ENCODE results near the gene EXOC1. TPM values are rescaled to one million over a fixed set of nuclear protein-coding genes. Genes with fewer than 3 reads are reported as not detected.
"Not testable (repeated sequence)": the region's sequence is repeated elsewhere in the genome, so short reads cannot be mapped to it uniquely, and the experiment has no call there.

EXOC1 gene
- total RNA-seq, 4 donors from 2014 or later, result 14.8 to 22.3 (median 20.3) TPM

GRCh38 chr4:55837903-55838302, 15.5 kb upstream of the EXOC1 start:
- no peak for ATAC-seq
- no peak for DNase-seq
- Histone ChIP-seq H3K9me3 (no peaks in the 10 kb centered on the region), H3K36me3 (no peaks in the 10 kb centered on the region), H3K4me1 (no peaks in the 10 kb centered on the region), H3K27ac (no peak overlapping the region), H3K4me3 (no peak overlapping the region), H3K27me3 (peaks cover 0 to 11% (median 0%) of the 10 kb centered on the region in 3 donors)
- intact Hi-C loops (cut with DNase I; ENCODE audit: low total_unique reads) (no loop called here), in situ Hi-C loops (cut with MboI; ENCODE audit: low sequenced_read_pairs in 4 of 4) (no loop called here)
- TF ChIP-seq POLR2A (IDR thresholded peaks at IDR 0.05), result no peak
- TF ChIP-seq, protein P1, sequence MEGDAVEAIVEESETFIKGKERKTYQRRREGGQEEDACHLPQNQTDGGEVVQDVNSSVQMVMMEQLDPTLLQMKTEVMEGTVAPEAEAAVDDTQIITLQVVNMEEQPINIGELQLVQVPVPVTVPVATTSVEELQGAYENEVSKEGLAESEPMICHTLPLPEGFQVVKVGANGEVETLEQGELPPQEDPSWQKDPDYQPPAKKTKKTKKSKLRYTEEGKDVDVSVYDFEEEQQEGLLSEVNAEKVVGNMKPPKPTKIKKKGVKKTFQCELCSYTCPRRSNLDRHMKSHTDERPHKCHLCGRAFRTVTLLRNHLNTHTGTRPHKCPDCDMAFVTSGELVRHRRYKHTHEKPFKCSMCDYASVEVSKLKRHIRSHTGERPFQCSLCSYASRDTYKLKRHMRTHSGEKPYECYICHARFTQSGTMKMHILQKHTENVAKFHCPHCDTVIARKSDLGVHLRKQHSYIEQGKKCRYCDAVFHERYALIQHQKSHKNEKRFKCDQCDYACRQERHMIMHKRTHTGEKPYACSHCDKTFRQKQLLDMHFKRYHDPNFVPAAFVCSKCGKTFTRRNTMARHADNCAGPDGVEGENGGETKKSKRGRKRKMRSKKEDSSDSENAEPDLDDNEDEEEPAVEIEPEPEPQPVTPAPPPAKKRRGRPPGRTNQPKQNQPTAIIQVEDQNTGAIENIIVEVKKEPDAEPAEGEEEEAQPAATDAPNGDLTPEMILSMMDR (IDR thresholded peaks at IDR 0.05 in 4 of 5, conservative IDR thresholded peaks at IDR 0.05 in 1 of 5), result no peak

DNA sequence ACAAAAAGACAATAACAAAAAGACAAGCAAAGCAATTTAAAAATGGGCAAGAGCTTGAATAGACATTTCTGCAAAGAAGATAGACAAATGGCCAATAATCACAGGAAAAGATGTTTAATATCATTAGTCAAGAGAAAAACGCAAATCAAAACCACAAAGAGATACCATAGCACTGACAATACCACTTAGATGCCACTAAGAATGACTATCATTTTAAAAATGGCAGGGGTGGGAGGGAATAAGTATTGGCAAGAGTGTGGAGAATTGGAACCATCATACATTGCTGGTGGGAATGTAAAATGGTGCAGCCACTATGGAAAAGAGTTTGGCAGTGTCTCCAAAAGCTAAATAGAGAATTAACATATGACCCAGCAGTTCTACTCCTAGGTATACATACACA, 15.1 kb upstream of the EXOC1 start:
- no peaks in the 10 kb centered on the region for H3K4me1 ChIP-seq
- in situ Hi-C loops (cut with MboI; ENCODE audit: low sequenced_read_pairs in 4 of 4), result no loop called here
- DNase-seq, result no peak
- intact Hi-C loops (cut with DNase I; ENCODE audit: low total_unique reads), result no loop called here
- peaks cover 0 to 11% (median 0%) of the 10 kb centered on the region in 3 donors for H3K27me3 ChIP-seq
- H3K27ac ChIP-seq, result no peak overlapping the region
- TF ChIP-seq, protein P1 (IDR thresholded peaks at IDR 0.05 in 4 of 5, conservative IDR thresholded peaks at IDR 0.05 in 1 of 5), result no peak
- no peak for TF ChIP-seq POLR2A (IDR thresholded peaks at IDR 0.05)
- H3K4me3 ChIP-seq, result no peak overlapping the region
- H3K9me3 ChIP-seq, result no peaks in the 10 kb centered on the region
- no peak for ATAC-seq
- H3K36me3 ChIP-seq, result no peaks in the 10 kb centered on the region

DNA sequence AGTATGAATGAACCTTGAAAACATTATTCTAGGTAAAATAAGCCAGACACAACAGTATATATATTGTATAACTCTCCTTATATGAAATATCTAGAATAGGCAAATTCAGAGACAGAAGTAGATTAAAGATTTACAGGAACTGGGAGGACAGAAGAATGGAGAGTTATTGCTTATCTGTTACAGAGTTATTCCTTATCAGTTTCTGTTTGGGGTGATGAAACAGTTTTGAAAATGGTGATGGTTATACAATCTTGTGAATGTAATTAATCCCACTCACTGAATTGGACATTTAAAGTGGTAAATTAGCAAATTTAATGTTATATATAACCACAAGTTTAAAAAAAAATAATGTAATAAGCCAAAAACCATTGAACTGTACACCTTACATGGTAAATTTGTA, 14.5 kb upstream of the EXOC1 start:
- H3K27me3 ChIP-seq, result peaks cover 0 to 11% (median 0%) of the 10 kb centered on the region in 3 donors
- H3K4me3 ChIP-seq, result no peak overlapping the region
- TF ChIP-seq POLR2A (IDR thresholded peaks at IDR 0.05), result no peak
- TF ChIP-seq, protein P1 (IDR thresholded peaks at IDR 0.05 in 4 of 5, conservative IDR thresholded peaks at IDR 0.05 in 1 of 5), result no peak
- no peaks in the 10 kb centered on the region for H3K9me3 ChIP-seq
- no peaks in the 10 kb centered on the region for H3K4me1 ChIP-seq
- in situ Hi-C loops (cut with MboI; ENCODE audit: low sequenced_read_pairs in 4 of 4) (no loop called here), intact Hi-C loops (cut with DNase I; ENCODE audit: low total_unique reads) (no loop called here)
- ATAC-seq (no peak), DNase-seq (no peak)
- H3K27ac ChIP-seq, result no peak overlapping the region
- no peaks in the 10 kb centered on the region for H3K36me3 ChIP-seq

GRCh38 chr4:55840956-55841355, 12.5 kb upstream of the EXOC1 start:
- ATAC-seq (no peak), DNase-seq (no peak)
- in situ Hi-C loops (cut with MboI; ENCODE audit: low sequenced_read_pairs in 4 of 4), result no loop called here

DNA sequence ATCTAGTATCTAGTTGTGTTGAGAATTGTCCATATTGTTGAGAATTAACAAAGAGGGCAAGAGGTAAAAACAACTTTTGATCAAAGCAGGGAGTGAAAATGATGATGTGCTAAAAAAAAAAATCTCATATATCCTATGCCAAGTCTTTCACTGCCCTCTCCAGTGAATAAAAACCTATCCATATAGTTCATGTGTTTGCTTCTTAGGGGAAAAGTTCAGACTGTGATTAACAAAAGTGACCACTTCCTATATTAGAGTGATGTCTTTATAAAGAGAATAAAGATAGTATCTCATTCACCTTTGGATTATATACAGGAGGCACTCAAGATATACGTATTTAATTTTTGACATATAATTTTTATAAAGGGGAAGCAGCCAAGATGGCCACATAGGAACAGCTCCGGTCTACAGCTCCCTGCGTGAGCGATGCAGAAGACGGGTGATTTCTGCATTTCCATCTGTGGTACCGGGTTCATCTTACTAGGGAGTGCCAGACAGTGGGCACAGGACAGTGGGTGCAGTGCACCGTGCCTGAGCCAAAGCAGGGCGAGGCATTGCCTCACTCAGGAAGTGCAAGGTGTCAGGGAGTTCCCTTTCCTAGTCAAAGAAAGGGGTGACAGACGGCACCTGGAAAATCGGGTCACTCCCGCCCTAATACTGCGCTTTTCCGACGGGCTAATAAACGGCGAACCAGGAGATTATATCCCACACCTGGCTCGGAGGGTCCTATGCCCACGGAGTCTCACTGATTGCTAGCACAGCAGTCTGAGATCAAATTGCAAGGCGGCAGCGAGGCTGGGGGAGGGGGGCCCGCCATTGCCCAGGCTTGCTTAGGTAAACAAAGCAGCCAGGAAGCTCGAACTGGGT, 11.8 kb upstream of the EXOC1 start:
- H3K4me1 ChIP-seq; H3K9me3 ChIP-seq; H3K4me3 ChIP-seq; ATAC-seq; H3K36me3 ChIP-seq; intact Hi-C loops (cut with DNase I; ENCODE audit: low total_unique reads); DNase-seq; H3K27ac ChIP-seq; in situ Hi-C loops (cut with MboI; ENCODE audit: low sequenced_read_pairs in 4 of 4): not testable (repeated sequence)
- H3K27me3 ChIP-seq, result peaks cover 0 to 11% (median 0%) of the 10 kb centered on the region in 3 donors

More at GRCh38 chr4:55840956-55841355, 12.5 kb upstream of the EXOC1 start:
- Histone ChIP-seq H3K27ac (no peak overlapping the region), H3K9me3 (no peaks in the 10 kb centered on the region), H3K27me3 (peaks cover 0 to 11% (median 0%) of the 10 kb centered on the region in 3 donors), H3K4me1 (no peaks in the 10 kb centered on the region), H3K4me3 (no peak overlapping the region), H3K36me3 (no peaks in the 10 kb centered on the region)
- intact Hi-C loops (cut with DNase I; ENCODE audit: low total_unique reads), result no loop called here
- TF ChIP-seq POLR2A (IDR thresholded peaks at IDR 0.05), result no peak
- TF ChIP-seq, protein P1 (IDR thresholded peaks at IDR 0.05 in 4 of 5, conservative IDR thresholded peaks at IDR 0.05 in 1 of 5), result no peak

DNA sequence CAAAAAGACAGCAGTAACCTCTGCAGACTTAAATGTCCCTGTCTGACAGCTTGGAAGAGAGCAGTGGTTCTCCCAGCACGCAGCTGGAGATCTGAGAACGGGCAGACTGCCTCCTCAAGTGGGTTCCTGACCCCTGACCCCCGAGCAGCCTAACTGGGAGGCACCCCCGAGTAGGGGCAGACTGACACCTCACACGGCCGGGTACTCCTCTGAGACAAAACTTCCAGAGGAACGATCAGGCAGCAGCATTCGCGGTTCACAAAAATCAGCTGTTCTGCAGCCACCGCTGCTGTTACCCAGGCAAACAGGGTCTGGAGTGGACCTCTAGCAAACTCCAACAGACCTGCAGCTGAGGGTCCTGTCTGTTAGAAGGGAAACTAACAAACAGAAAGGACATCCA, 11.1 kb upstream of the EXOC1 start:
- H3K9me3 ChIP-seq; ATAC-seq; H3K27ac ChIP-seq; H3K4me3 ChIP-seq; H3K4me1 ChIP-seq; in situ Hi-C loops (cut with MboI; ENCODE audit: low sequenced_read_pairs in 4 of 4); H3K36me3 ChIP-seq; DNase-seq; intact Hi-C loops (cut with DNase I; ENCODE audit: low total_unique reads): not testable (repeated sequence)
- H3K27me3 ChIP-seq, result peaks cover 0 to 11% (median 0%) of the 10 kb centered on the region in 3 donors
